HG03280 (cell line): Measurements from ENCODE around the gene ADAMTS7.
"Not testable (repeated sequence)": the region's sequence is repeated elsewhere in the genome, so short reads cannot be mapped to it uniquely, and the experiment has no call there.

Source experiments
- ATAC-seq: cut with Tn5 transposase; IDR thresholded peaks from one replicate; pipeline ENCODE4 v1.9.1; 2021; ENCODE audit warnings: mild to moderate bottlenecking, moderate library complexity; ENCODE audit not compliant: unreplicated experiment

ADAMTS7 gene

GRCh38 chr15:78726870-78727551 lies 84.3 kb downstream of the ADAMTS7 start:
- no peak for ATAC-seq

GRCh38 chr15:78719819-78720450 lies 91.3 kb downstream of the ADAMTS7 start:
- not testable (repeated sequence) for ATAC-seq

- ATAC-seq = no peak
These were observed 92.4 kb downstream of the ADAMTS7 start for GRCh38 chr15:78718837-78719236.

GRCh38 chr15:78717956-78718656 lies 93.2 kb downstream of the ADAMTS7 start:
- no peak for ATAC-seq

DNA sequence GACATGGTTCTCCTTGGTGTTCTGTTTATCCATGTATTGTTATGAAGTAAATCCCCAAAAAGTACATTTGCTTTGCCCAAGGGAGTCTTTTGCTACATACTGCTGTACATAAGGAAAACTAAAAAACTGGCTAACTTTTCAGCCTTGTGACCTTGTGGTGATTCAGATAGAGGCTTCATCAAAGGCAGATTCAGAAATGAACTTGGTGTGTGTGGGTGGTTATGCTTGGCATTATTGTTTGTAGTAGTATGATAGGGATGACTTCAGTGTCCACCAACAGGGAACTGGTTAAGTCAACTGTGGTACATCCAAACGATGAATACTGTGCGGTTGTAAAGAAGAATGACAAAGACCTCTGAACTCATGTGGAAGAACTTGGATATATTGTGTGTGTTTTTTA lies 94.6 kb downstream of the ADAMTS7 start:
- no peak for ATAC-seq

GRCh38 chr15:78715930-78716329 lies 95.3 kb downstream of the ADAMTS7 start:
- ATAC-seq = no peak

DNA sequence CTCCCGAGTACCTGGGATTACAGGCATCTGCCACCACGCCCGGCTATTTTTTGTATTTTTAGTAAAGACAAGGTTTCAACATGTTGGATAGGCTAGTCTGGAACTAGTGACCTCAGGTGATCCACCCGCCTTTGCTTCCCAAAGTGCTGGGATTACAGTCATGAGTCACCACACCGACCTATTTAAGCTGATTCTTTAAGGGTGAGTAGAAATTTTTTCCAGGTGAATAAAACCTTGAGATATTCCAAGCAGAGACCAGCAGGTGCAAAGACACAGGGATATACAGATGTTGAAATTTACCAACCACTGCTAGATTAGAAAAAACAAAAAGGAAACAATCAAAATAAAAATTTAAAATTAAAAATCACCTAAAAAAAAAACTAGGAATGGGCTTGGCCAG lies 95.8 kb downstream of the ADAMTS7 start:
- no peak for ATAC-seq

GRCh38 chr15:78714890-78715289 lies 96.4 kb downstream of the ADAMTS7 start:
- ATAC-seq = no peak

DNA sequence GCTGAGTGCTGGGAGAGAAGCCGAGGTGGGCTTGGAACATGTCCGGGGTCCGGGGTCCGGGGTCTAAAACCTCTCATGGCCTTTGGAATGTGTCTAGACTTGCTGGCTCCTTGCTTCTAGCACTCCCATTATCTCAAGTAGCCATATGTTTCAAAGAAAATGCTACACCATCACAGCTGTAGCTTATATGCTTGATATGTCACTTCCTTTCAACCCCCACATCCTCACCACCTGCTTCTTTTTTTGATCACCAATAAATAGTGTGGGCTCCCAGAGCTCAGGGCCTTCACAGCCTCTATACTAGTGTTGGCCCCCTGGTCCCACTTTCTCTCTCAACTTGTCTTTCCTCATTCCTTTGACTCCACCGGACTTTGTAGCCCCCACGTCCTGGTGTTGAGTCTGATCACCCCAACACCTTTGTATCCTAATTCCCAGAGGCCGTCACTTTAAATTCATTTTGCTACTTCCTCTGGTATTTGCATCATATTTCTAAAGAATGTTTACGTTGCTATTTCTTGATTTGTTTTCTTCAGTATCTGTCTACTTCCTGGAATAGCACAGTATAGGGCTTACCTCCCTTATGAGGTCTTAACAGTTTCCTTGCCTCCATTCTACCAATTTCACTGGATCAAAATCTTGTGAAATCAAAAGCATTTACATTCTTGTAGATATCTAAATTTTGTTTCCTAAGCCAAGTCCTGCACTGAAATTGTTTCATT lies 98.3 kb downstream of the ADAMTS7 start:
- no peak for ATAC-seq

DNA sequence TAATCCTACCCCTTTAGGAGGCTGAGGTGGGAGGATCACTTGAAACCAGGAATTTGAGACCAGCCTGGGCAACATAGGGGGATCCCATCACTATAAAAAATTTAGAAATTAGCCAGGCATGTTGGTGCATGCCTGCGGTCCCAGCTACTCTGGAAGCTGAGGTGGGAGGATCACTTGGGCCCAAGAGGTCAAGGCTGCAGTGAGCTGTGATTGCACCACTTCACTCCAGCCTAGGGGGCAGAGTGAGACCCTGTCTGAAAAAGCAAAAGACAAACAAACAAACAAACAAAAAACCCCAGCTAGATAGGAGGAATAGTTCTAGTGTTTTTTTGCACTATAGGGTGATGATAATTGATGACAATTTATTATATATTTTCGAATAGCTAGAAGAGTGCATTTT lies 99.6 kb downstream of the ADAMTS7 start:
- ATAC-seq = no peak

- ATAC-seq = peak; percentile 77
These were observed 101.9 kb downstream of the ADAMTS7 start for GRCh38 chr15:78709263-78709882.
